Kidney (tissue), 14 donors: ENCODE results near the gene EEIG1. TPM values are rescaled to one million over a fixed set of nuclear protein-coding genes. Genes with fewer than 3 reads are reported as not detected.

Source experiments
- DNase-seq, 5 donors: peaks; one replicate each; pipeline ENCODE4 v3.0.0-alpha.2; 2013 to 2020
- FAIRE-seq: peaks from 2 replicates; lab custom pipeline; 2012; peaks lifted over from hg19 to GRCh38; lab: Jason Lieb, UNC
- H3K27ac ChIP-seq, 2 donors: one replicate each; pipeline ENCODE4 v1.7.0; 2013; ENCODE audit warnings: low read depth in 2 of 2, low read length in 2 of 2, inconsistent platforms in 1 of 2
- H3K27me3 ChIP-seq: one replicate; pipeline ENCODE4 v1.7.1; 2013; ENCODE audit warnings: low read length, inconsistent platforms; ENCODE audit not compliant: control insufficient read depth, insufficient read depth
- H3K36me3 ChIP-seq, 3 donors: one replicate each; pipeline versions ENCODE4 v1.7.0 to v1.7.1; 2013; ENCODE audit warnings: low read length in 3 of 3, control low read depth in 1 of 3, inconsistent platforms in 1 of 3; ENCODE audit not compliant: insufficient read depth in 3 of 3, control insufficient read depth in 2 of 3
- H3K4me1 ChIP-seq, 3 donors: one replicate each; pipeline versions ENCODE4 v1.7.0 to v1.7.1; 2013; ENCODE audit warnings: low read length in 3 of 3, inconsistent platforms in 1 of 3, low read depth in 1 of 3; ENCODE audit not compliant: control insufficient read depth in 2 of 3, insufficient read depth in 2 of 3
- H3K4me3 ChIP-seq, 3 donors: one replicate each; pipeline versions ENCODE4 v1.7.0 to v1.8.1; 2013; ENCODE audit warnings: low read length in 3 of 3, control low read depth in 1 of 3, inconsistent platforms in 1 of 3
- H3K9ac ChIP-seq, 3 donors: one replicate each; pipeline versions ENCODE4 v1.7.0 to v1.7.1; 2013; ENCODE audit warnings: low read length in 3 of 3, control low read depth in 1 of 3, inconsistent platforms in 1 of 3
- H3K9me3 ChIP-seq, 3 donors: one replicate each; pipeline versions ENCODE4 v1.7.0 to v1.7.1; 2013; ENCODE audit warnings: low read length in 3 of 3, control low read depth in 1 of 3, inconsistent platforms in 1 of 3; ENCODE audit not compliant: control insufficient read depth in 2 of 3, insufficient read depth in 1 of 3
- intact Hi-C: fragments of 100-400 bp; cut with DNase I; formaldehyde crosslinking; loops from one replicate; pipeline ENCODE4 v1.11.1; 2022
- polyA plus RNA-seq: library from polyadenylated mRNA; stranded (reverse); fragments of 350-450 nt; fragmentation: Illumina TruSeq; extraction: RNeasy Lipid Tissue Mini Kit (QIAGEN cat#74804); gene quantifications from one replicate; pipeline ENCODE4 v1.2.3, GENCODE V29; 2014; ENCODE audit warnings: low read depth, low replicate concordance; ENCODE audit not compliant: insufficient read depth
- total RNA-seq: library from RNA; stranded (reverse); fragmentation: NEBNext Ultra II Directional; extraction: Animal tissue kit (Norgen Biotek cat#: 25700); gene quantifications from one replicate; pipeline ENCODE4 v1.2.1, GENCODE V29; 2021
- TF ChIP-seq, protein P1 (sequence below): IDR thresholded peaks from 3 replicates; pipeline ENCODE4 v1.5.1; 2012; ENCODE audit warnings: mild to moderate bottlenecking, moderate library complexity, borderline replicate concordance; ENCODE audit not compliant: insufficient read depth; ENCODE audit errors: extremely low read depth
- donor health status: control.
- donor health status: control.
- donor health status: control.
- donor health status: control.
- donor health status: control.
- donor health status: DM: yes; HTN: yes; CAD: no.
- donor health status: Normal renal cell carcinoma (clear cell type).

Gene EEIG1
- total and polyA plus RNA-seq, 2 donors from 2014 or later: 34.3 to 75.9 TPM

- TF ChIP-seq, protein P1, sequence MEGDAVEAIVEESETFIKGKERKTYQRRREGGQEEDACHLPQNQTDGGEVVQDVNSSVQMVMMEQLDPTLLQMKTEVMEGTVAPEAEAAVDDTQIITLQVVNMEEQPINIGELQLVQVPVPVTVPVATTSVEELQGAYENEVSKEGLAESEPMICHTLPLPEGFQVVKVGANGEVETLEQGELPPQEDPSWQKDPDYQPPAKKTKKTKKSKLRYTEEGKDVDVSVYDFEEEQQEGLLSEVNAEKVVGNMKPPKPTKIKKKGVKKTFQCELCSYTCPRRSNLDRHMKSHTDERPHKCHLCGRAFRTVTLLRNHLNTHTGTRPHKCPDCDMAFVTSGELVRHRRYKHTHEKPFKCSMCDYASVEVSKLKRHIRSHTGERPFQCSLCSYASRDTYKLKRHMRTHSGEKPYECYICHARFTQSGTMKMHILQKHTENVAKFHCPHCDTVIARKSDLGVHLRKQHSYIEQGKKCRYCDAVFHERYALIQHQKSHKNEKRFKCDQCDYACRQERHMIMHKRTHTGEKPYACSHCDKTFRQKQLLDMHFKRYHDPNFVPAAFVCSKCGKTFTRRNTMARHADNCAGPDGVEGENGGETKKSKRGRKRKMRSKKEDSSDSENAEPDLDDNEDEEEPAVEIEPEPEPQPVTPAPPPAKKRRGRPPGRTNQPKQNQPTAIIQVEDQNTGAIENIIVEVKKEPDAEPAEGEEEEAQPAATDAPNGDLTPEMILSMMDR: no peak
- peak; percentile 71 to 92 (median 78) for DNase-seq
- no peak overlapping the region for H3K27ac ChIP-seq
- H3K4me3 ChIP-seq: no peak overlapping the region
- no peaks in the 10 kb centered on the region for H3K27me3 ChIP-seq
- FAIRE-seq: no peak
- H3K9ac ChIP-seq: no peak overlapping the region
- peaks cover 0 to 25% (median 2%) of the 10 kb centered on the region in 3 donors for H3K4me1 ChIP-seq
- H3K9me3 ChIP-seq: peaks cover 0 to 5% (median 0%) of the 10 kb centered on the region in 3 donors
- H3K36me3 ChIP-seq: no peaks in the 10 kb centered on the region
- intact Hi-C loops: no loop called here
Observed at GRCh38 chr9:128005923-128006322, 25.1 kb upstream of the EEIG1 start.

GRCh38 chr9:128003966-128004604 lies 23.3 kb upstream of the EEIG1 start:
- peaks cover 0 to 5% (median 0%) of the 10 kb centered on the region in 3 donors for H3K9me3 ChIP-seq
- no peak overlapping the region for H3K27ac ChIP-seq
- no peak overlapping the region for H3K9ac ChIP-seq
- peaks cover 0 to 25% (median 2%) of the 10 kb centered on the region in 3 donors for H3K4me1 ChIP-seq
- TF ChIP-seq, protein P1: no peak
- intact Hi-C loops: no loop called here
- DNase-seq (no peak), FAIRE-seq (no peak)
- no peaks in the 10 kb centered on the region for H3K27me3 ChIP-seq
- H3K36me3 ChIP-seq: no peaks in the 10 kb centered on the region
- no peak overlapping the region for H3K4me3 ChIP-seq

GRCh38 chr9:128002959-128003358 lies 22.2 kb upstream of the EEIG1 start:
- peaks cover 0 to 24% (median 2%) of the 10 kb centered on the region in 3 donors for H3K4me1 ChIP-seq
- no peaks in the 10 kb centered on the region for H3K36me3 ChIP-seq
- no peaks in the 10 kb centered on the region for H3K27me3 ChIP-seq
- FAIRE-seq (no peak), DNase-seq (no peak)
- no peak overlapping the region for H3K27ac ChIP-seq
- TF ChIP-seq, protein P1: no peak
- H3K4me3 ChIP-seq: no peak overlapping the region
- intact Hi-C loops: no loop called here
- no peak overlapping the region for H3K9ac ChIP-seq
- H3K9me3 ChIP-seq: peaks cover 0 to under 1% (median 0%) of the 10 kb centered on the region in 3 donors
